T-helper 1 cell (primary cell): ENCODE data around the gene NALCN.

Source experiments
- DNase-seq, 5 donors: peaks; one replicate each; pipeline ENCODE4 v3.0.0-alpha.2; 2012 to 2020

The NALCN gene

GRCh38 chr13:101017123-101017872, 399.0 kb downstream of the NALCN start:
- no peak for DNase-seq

- DNase-seq = no peak
Observed at GRCh38 chr13:101016475-101016874, 399.8 kb downstream of the NALCN start.

GRCh38 chr13:101013245-101013644, 403.1 kb downstream of the NALCN start:
- DNase-seq = no peak

GRCh38 chr13:101010100-101010499, 406.2 kb downstream of the NALCN start:
- DNase-seq = no peak

GRCh38 chr13:101007245-101007644, 409.1 kb downstream of the NALCN start:
- no peak for DNase-seq
